Measurements from ENCODE around the gene PCBP3.
A peak's percentile ranks its signal among the peaks of the same experiment; 100 is the strongest.

Gene PCBP3

GRCh38 chr21:45632637-45633251 lies 10.8 kb upstream of the PCBP3 start:
- H3K27ac ChIP-seq, result peak overlapping the region; percentile 53
- no peaks in the 10 kb centered on the region for H3K36me3 ChIP-seq
- H3K4me3 ChIP-seq (ENCODE audit: low read depth, low read length), result no peak overlapping the region
- no peak for TF ChIP-seq CTCF (IDR thresholded peaks at IDR 0.05; ENCODE audit: low read depth, low read length)
- no peak for DNase-seq
- H3K9me3 ChIP-seq (ENCODE audit: severe bottlenecking), result peaks cover 6% of the 10 kb centered on the region
- no peaks in the 10 kb centered on the region for H3K27me3 ChIP-seq (ENCODE audit: insufficient read depth, low read depth, severe bottlenecking)

GRCh38 chr21:45634511-45635183 lies 8.9 kb upstream of the PCBP3 start:
- Histone ChIP-seq H3K9me3 (ENCODE audit: severe bottlenecking) (peaks cover 5% of the 10 kb centered on the region), H3K27me3 (ENCODE audit: insufficient read depth, low read depth, severe bottlenecking) (no peaks in the 10 kb centered on the region), H3K36me3 (no peaks in the 10 kb centered on the region), H3K4me3 (ENCODE audit: low read depth, low read length) (no peak overlapping the region), H3K27ac (no peak overlapping the region)
- no peak for DNase-seq
- TF ChIP-seq CTCF (IDR thresholded peaks at IDR 0.05; ENCODE audit: low read depth, low read length), result no peak

- TF ChIP-seq CTCF (IDR thresholded peaks at IDR 0.05; ENCODE audit: low read depth, low read length), result no peak
- H3K27ac ChIP-seq, result no peak overlapping the region
- H3K9me3 ChIP-seq (ENCODE audit: severe bottlenecking), result peaks cover 3% of the 10 kb centered on the region
Measured at GRCh38 chr21:45635271-45636151, 8.0 kb upstream of the PCBP3 start.

GRCh38 chr21:45636459-45636858 lies 7.1 kb upstream of the PCBP3 start:
- Histone ChIP-seq H3K9me3 (ENCODE audit: severe bottlenecking) (peaks cover 3% of the 10 kb centered on the region), H3K27me3 (ENCODE audit: insufficient read depth, low read depth, severe bottlenecking) (no peaks in the 10 kb centered on the region), H3K27ac (no peak overlapping the region), H3K4me3 (ENCODE audit: low read depth, low read length) (no peak overlapping the region), H3K36me3 (no peaks in the 10 kb centered on the region)
- no peak for TF ChIP-seq CTCF (IDR thresholded peaks at IDR 0.05; ENCODE audit: low read depth, low read length)
- DNase-seq, result no peak

More at GRCh38 chr21:45635271-45636151, 8.0 kb upstream of the PCBP3 start:
- Histone ChIP-seq H3K4me3 (ENCODE audit: low read depth, low read length) (no peak overlapping the region), H3K27me3 (ENCODE audit: insufficient read depth, low read depth, severe bottlenecking) (no peaks in the 10 kb centered on the region), H3K36me3 (no peaks in the 10 kb centered on the region)
- no peak for DNase-seq

GRCh38 chr21:45636951-45637646 lies 6.4 kb upstream of the PCBP3 start:
- H3K27ac ChIP-seq, result no peak overlapping the region
- DNase-seq, result no peak
- H3K36me3 ChIP-seq, result no peaks in the 10 kb centered on the region
- peaks cover 3% of the 10 kb centered on the region for H3K9me3 ChIP-seq (ENCODE audit: severe bottlenecking)
- TF ChIP-seq CTCF (IDR thresholded peaks at IDR 0.05; ENCODE audit: low read depth, low read length), result no peak
- H3K4me3 ChIP-seq (ENCODE audit: low read depth, low read length), result no peak overlapping the region
- no peaks in the 10 kb centered on the region for H3K27me3 ChIP-seq (ENCODE audit: insufficient read depth, low read depth, severe bottlenecking)

All from WERI-Rb-1 (cell line).